Chondrocyte (in vitro differentiated cells): ENCODE data around the gene MICALL2. TPM values are rescaled to one million over a fixed set of nuclear protein-coding genes. Genes with fewer than 3 reads are reported as not detected.

Experiments used
- DNase-seq: peaks from one replicate; pipeline ENCODE4 v3.0.0; 2021; ENCODE audit warnings: mixed read lengths, low spot score
- H3K27ac Mint-ChIP-seq: one replicate; pipeline ENCODE4 v1.8.0; 2021; ENCODE audit warnings: mild to moderate bottlenecking, moderate library complexity, mixed read lengths; ENCODE audit not compliant: unreplicated experiment
- H3K27me3 Mint-ChIP-seq: 2 replicates; pipeline ENCODE4 v1.8.0; 2021; ENCODE audit warnings: low read depth, mixed read lengths
- H3K36me3 Mint-ChIP-seq: 2 replicates; pipeline ENCODE4 v1.8.0; 2021; ENCODE audit warnings: low read depth, mixed read lengths
- H3K4me1 Mint-ChIP-seq: 2 replicates; pipeline ENCODE4 v1.8.0; 2021; ENCODE audit warnings: low read depth, mild to moderate bottlenecking, mixed read lengths
- H3K4me3 Mint-ChIP-seq: one replicate; pipeline ENCODE4 v1.8.0; 2021; ENCODE audit warnings: mild to moderate bottlenecking, moderate library complexity, mixed read lengths; ENCODE audit not compliant: unreplicated experiment
- H3K9me3 Mint-ChIP-seq: 2 replicates; pipeline ENCODE4 v1.8.0; 2021; ENCODE audit warnings: low read depth, mixed read lengths
- CTCF ChIP-seq: fragments of 200-600 bp; sonication (generic); IDR thresholded peaks from 2 replicates; pipeline ENCODE4 v1.5.0; 2021; ENCODE audit warnings: antibody characterized with exemption, mild to moderate bottlenecking, moderate library complexity
- total RNA-seq: library from RNA; stranded (reverse); gene quantifications from 3 replicates; pipeline ENCODE4 v1.2.1, GENCODE V29; 2021

Gene MICALL2
- total RNA-seq, 1 donor from 2014 or later, result 44.5 TPM

DNA sequence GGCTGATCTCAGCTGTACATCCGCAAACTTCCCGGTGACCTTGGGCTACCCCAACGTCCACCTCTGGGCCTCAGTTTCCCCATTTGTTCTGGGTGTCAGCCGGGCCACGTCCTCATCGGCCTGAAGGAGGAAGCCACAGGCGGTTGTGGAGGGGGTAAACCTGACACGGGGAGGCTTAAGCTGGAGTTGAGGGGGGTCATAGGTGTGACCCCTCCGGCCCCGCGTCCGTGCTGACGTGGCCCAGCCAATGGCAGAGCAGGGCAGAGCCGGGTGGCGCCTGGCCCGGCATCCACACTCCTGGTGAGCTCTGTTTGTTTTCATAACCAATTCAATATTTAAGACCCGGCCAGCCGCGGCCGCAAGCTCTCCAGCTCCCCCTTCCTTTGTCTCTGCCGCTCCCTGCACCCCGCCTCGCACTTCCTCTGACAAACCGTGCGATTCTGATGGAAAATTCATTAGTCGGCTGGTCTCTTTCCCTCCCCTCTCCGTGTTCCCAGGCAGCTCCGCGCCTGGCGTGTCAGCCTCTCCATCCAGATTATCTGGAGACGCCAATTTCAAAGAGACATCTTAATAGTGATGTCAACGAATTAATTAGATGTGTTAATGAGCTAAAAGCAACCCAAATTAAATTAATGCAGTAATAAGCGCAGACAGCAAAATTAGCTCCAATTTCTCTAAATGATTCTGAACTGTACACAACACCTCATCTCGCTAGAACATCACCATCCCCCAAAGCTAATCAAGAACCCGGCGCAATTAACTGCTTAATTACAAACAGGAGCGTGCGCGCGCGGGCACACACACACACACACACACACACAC is 55.4 kb downstream of the MICALL2 start:
- peak overlapping the region; percentile 54 for H3K4me3 Mint-ChIP-seq
- TF ChIP-seq CTCF, result peak; percentile 53
- peaks cover 8% of the 10 kb centered on the region for H3K4me1 Mint-ChIP-seq
- peaks cover 53% of the 10 kb centered on the region for H3K27me3 Mint-ChIP-seq
- H3K9me3 Mint-ChIP-seq, result peaks cover 5% of the 10 kb centered on the region
- DNase-seq, result no peak
- peaks cover 2% of the 10 kb centered on the region for H3K36me3 Mint-ChIP-seq
- H3K27ac Mint-ChIP-seq, result no peak overlapping the region

- H3K27me3 Mint-ChIP-seq, result peaks cover 52% of the 10 kb centered on the region
- DNase-seq, result no peak
- H3K9me3 Mint-ChIP-seq, result peaks cover 5% of the 10 kb centered on the region
- H3K4me3 Mint-ChIP-seq, result no peak overlapping the region
- TF ChIP-seq CTCF, result no peak
- H3K4me1 Mint-ChIP-seq, result peaks cover 8% of the 10 kb centered on the region
- peaks cover 2% of the 10 kb centered on the region for H3K36me3 Mint-ChIP-seq
- H3K27ac Mint-ChIP-seq, result no peak overlapping the region
These were observed 56.3 kb downstream of the MICALL2 start for GRCh38 chr7:1402791-1403637.

GRCh38 chr7:1402110-1402790 is 57.0 kb downstream of the MICALL2 start:
- Mint-ChIP-seq H3K9me3 (peaks cover 7% of the 10 kb centered on the region), H3K27me3 (peaks cover 52% of the 10 kb centered on the region), H3K36me3 (peaks cover 2% of the 10 kb centered on the region), H3K4me1 (peaks cover 8% of the 10 kb centered on the region), H3K27ac (no peak overlapping the region), H3K4me3 (no peak overlapping the region)
- no peak for TF ChIP-seq CTCF
- no peak for DNase-seq

GRCh38 chr7:1401011-1401410 is 58.3 kb downstream of the MICALL2 start:
- no peak overlapping the region for H3K4me3 Mint-ChIP-seq
- peaks cover 2% of the 10 kb centered on the region for H3K36me3 Mint-ChIP-seq
- peaks cover 50% of the 10 kb centered on the region for H3K27me3 Mint-ChIP-seq
- peaks cover 7% of the 10 kb centered on the region for H3K9me3 Mint-ChIP-seq
- H3K4me1 Mint-ChIP-seq, result peaks cover 8% of the 10 kb centered on the region
- no peak for TF ChIP-seq CTCF
- H3K27ac Mint-ChIP-seq, result no peak overlapping the region
- DNase-seq, result no peak

DNA sequence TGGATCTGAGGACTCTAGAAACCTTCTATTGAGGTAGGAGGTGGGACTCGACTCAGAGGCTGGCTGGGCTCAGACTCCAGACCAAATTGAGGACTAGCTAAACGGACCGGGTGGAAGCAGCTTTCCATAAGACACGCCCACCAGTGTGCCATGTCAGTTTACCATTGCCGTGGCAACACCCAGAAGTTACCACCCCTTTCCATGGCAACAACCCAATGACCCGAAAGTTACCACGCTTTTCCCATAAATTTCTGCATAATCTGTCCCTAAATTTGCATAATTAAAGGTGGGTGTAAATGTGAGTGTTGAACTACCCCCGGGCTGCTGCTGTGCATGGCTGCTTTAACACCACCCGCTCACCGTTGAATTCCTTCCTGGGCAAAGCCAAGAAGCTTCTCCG is 58.9 kb downstream of the MICALL2 start:
- Mint-ChIP-seq H3K9me3 (peaks cover 7% of the 10 kb centered on the region), H3K4me3 (no peak overlapping the region), H3K4me1 (peaks cover 8% of the 10 kb centered on the region), H3K36me3 (peaks cover 2% of the 10 kb centered on the region), H3K27ac (no peak overlapping the region), H3K27me3 (peaks cover 46% of the 10 kb centered on the region)
- no peak for DNase-seq
- TF ChIP-seq CTCF, result no peak
